NCI-H510A treated with DMSO at 0.1 percent for 48 hours (cell line): ENCODE results near the gene RELL1.
"Not testable (repeated sequence)": the region's sequence is repeated elsewhere in the genome, so short reads cannot be mapped to it uniquely, and the experiment has no call there.

ENCODE experiments used
- DNase-seq: peaks from one replicate; lab custom pipeline; 2025; lab: John Stamatoyannopoulos, UW

The RELL1 gene

GRCh38 chr4:37693030-37693429, 6.9 kb upstream of the RELL1 start:
- no peak for DNase-seq

DNA sequence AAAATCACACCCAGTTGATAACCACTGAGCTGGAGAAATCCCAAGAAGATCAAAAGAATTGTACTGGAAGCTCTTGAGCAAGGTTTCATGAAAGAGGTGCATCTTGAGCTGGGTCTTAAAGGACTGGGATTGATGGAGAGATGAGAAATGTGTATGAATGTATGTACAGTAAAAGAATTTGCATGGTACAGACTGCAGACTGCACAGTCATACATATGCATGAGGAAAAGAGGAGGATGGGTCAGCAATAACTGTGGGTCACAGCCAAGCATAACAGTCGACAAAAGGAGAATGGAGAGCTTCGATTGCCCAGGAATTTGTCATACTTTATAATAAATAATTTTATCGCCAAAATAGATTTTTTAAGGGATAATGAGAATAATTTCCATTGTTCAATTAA, 4.8 kb upstream of the RELL1 start:
- DNase-seq, result no peak

DNA sequence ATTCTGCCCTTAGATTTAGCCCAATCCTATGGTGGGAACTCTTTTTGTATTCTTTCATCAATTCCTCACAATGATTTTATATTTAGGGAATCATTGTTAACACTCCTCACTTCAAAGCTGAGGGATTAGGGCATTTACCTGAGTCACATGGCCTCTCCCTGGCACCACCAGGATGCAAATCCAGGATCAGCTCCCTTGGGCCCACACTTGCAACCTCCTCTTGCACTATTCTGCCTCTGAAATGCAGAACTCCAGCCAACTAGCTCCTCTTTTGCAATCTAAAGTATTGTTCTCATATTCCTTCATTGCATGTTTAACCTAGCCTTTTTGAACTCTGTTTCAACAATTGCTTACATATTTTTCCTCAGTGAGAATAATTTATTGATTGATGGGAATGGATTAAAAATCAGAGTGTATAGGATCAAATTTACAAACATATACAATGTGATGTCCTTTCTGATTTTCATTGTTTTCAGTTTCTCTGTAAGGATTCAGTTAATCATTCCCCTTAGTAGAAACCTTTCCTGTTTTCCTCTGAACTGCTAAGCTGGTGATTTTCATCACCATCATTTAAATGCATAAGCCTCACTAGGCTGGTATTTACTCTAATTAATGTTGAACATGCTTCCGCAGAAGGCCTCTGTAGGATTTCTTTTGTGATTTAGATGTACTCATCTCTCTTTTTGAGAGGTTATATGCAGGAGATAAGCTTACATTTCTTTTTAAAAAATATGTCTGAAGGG, 3.3 kb upstream of the RELL1 start:
- DNase-seq, result no peak

- no peak for DNase-seq
Observed at GRCh38 chr4:37687681-37688080, 1.5 kb upstream of the RELL1 start.

GRCh38 chr4:37687194-37687562, 1.0 kb upstream of the RELL1 start:
- DNase-seq, result peak; percentile 43

DNA sequence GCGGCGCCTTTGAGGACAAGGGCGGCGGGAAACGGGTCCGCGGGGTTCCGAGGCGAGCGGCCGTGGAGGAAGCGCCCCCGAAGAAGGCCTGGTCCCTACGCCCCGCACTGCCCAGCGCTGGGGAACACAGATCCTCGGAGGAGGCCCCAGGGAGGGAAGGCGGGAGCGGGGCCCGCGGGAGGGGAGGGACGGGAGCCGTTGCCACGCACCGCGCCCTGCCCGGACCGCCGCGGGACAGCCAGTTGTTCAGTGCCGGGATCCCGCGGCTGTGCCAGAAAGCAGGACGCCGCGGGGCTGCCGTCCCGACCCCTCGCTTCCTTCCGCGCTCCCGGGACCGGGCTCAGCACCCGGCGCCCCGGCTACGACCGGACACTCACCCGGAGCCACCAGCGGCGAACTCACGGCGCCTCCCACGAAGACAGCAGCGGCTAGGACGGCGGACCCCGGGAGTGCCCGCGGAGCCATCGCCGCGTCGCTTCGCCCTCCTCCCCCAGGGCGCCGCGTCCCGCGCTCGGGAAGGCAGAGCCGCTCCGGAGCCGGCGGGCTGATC, 278 bp downstream of the RELL1 start:
- no peak for DNase-seq

DNA sequence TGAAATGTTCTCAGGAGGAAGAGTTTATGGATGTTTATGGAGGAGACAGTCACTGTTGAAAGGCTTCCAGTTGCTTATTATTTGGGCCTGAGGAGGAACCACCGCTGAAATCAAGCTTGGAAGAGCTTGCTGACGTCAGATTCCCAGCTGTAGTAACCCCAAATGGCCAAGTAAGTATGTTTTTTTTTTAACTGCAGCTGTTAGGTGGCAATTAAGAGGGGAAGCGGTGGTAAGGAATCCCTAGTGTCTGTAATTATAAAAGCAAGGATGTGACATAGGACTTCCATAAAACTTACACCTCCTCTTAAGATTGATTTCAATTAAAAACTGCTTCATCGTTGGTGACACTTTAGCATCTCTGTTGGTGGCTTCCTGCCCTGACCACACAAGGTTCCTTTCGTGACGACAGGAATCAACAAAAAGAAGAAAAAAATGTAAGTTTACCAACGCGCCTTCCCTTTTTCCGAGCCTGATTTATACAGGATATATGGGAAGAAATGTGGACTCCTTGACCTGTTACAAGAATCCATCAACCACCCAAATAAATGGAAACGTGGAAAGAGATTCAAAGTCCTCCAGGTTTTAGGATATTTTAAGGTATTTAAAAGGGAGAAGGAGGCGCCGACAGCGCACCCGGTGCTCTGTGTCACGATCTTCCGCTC, 884 bp downstream of the RELL1 start:
- DNase-seq, result no peak

- no peak for DNase-seq
Observed at GRCh38 chr4:37684154-37684553, 2.0 kb downstream of the RELL1 start.

GRCh38 chr4:37682701-37683401, 3.3 kb downstream of the RELL1 start:
- no peak for DNase-seq

- DNase-seq, result no peak
Observed at GRCh38 chr4:37680089-37680488, 6.1 kb downstream of the RELL1 start.

DNA sequence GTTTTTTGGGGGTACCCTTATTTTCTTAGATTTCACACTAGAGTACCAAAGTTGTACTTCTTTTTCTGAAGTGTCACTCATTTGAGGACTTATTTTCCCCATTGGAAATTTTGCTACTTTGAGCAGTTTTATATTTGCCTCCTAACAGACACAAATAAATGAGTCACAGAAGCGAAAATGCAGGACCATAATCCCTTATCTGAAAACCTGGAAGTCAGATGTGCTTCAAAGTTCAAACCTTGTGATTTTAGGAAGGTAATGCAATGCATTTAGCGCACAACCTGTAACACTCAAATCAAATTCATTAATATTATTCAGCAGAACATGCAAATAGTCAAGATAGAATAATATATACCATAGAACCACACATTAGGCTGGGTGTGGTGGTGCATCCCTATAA, 6.9 kb downstream of the RELL1 start:
- DNase-seq, result no peak

DNA sequence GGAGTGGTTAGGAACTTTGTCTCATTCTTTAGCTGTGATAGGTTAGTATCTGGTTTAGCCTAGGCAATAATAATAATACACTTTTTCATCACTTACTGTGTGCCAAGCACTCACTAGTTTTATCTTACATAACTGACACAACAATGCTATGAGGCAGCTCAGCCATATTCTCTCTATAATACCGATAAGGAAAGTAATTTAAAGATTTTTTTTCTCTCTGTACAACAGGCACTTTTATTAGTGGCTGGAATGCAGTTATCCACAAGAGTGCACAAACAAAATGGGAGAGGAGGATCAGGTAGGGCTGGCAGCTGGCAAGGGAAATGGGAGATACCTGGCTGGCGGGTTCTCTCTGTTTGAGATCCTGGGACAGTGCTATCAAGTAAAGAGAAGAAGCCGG, 7.6 kb downstream of the RELL1 start:
- no peak for DNase-seq

DNA sequence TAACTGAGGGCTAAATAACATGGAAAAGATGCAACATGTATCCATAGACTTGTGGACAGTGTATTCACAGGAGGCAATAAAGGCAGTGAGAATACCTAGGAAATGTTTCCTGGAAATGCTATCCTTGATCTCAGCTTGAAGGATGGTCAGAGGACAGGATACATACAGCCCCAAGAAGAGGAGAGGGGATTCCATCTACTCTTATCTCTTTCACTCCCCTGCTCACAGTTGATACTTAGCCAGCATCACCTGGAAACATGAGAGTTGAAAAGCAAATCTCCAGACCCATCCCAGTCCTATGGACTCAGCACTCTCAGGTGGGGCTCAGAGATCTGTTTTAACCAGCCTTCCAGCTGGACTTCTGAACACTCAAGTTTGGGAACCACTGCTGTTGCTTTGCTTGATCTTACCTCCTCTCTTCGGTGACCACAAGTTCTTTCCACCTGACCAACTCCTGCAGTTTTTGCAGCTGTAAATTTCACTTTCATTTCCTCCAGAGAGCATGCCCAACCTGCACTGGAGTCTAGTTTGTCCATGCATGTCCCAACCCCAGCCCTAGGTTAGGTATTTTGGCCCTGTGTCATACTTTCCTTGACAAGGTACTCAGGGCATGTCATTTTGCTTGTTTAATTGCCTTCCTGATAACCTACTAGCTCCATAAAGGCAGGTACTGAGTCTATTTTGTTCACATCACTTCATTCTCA, 10.4 kb downstream of the RELL1 start:
- no peak for DNase-seq

- no peak for DNase-seq
Observed at GRCh38 chr4:37674439-37674838, 11.7 kb downstream of the RELL1 start.

- no peak for DNase-seq
Observed at GRCh38 chr4:37673538-37674192, 12.5 kb downstream of the RELL1 start.

GRCh38 chr4:37671072-37671471, 15.1 kb downstream of the RELL1 start:
- no peak for DNase-seq

GRCh38 chr4:37670249-37670648, 15.9 kb downstream of the RELL1 start:
- no peak for DNase-seq

- not testable (repeated sequence) for DNase-seq
Observed at GRCh38 chr4:37669124-37669523, 17.1 kb downstream of the RELL1 start.

GRCh38 chr4:37667197-37668100, 18.7 kb downstream of the RELL1 start:
- DNase-seq, result no peak

DNA sequence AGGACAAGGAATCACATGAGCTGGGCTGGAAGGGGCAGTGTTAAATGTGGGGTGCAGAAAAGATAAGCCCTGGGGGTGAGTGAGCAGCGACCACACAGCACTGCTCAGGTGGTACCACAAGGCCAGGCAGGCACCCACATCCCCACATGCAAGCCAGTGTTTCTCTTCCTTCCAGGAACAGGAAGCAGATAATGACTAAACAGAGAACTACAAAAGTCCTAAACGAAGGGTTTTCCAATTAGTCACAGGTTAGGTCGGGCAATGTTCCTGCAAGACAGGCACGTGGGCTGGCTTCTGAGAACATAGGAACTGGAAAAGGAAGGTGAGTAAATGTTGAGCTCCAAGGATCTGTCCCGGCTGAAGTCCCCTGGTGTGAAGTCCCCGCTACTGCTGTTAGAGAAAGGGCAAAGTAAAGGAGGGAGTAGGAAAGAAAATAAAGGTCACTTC, 19.5 kb downstream of the RELL1 start:
- no peak for DNase-seq
